ENCODE data around the gene RNF181. TPM values are rescaled to one million over a fixed set of nuclear protein-coding genes. Genes with fewer than 3 reads are reported as not detected.

RNF181 gene
- total RNA-seq, 1 experiment from 2014 or later = 96.7 TPM

DNA sequence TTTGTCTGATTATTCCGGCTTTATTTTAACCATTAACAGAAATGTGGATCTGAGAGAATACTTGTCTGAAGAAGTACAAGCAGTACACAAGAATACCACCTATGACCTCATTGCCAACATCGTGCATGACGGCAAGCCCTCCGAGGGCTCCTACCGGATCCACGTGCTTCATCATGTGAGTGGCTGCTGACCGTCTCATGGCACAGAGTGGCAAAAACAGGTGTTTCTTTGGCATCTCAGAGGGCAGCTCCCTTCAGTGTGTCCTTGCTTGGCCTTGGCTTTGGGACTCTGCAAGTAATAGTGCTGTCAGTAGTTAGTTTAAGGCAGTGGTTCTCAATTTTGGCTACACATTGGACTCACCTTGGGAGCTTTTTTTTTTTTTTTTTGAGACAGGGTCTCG lies 49.4 kb downstream of the RNF181 start:
- TF ChIP-seq, protein P1, sequence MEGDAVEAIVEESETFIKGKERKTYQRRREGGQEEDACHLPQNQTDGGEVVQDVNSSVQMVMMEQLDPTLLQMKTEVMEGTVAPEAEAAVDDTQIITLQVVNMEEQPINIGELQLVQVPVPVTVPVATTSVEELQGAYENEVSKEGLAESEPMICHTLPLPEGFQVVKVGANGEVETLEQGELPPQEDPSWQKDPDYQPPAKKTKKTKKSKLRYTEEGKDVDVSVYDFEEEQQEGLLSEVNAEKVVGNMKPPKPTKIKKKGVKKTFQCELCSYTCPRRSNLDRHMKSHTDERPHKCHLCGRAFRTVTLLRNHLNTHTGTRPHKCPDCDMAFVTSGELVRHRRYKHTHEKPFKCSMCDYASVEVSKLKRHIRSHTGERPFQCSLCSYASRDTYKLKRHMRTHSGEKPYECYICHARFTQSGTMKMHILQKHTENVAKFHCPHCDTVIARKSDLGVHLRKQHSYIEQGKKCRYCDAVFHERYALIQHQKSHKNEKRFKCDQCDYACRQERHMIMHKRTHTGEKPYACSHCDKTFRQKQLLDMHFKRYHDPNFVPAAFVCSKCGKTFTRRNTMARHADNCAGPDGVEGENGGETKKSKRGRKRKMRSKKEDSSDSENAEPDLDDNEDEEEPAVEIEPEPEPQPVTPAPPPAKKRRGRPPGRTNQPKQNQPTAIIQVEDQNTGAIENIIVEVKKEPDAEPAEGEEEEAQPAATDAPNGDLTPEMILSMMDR (conservative IDR thresholded peaks at IDR 0.05) = no peak
- TF ChIP-seq EZH2 (IDR thresholded peaks at IDR 0.05; ENCODE audit: low read depth) = no peak
- Histone ChIP-seq H3K27ac (no peak overlapping the region), H3K9me3 (ENCODE audit: insufficient read depth, low read depth) (no peaks in the 10 kb centered on the region), H3K79me2 (ENCODE audit: low read depth) (no peaks in the 10 kb centered on the region), H3K4me3 (no peak overlapping the region), H2AFZ (no peak overlapping the region), H3F3A (ENCODE audit: insufficient read depth, low read depth) (peaks cover 40% of the 10 kb centered on the region), H3K4me2 (no peak overlapping the region), H3K27me3 (ENCODE audit: insufficient read depth, low read depth) (no peaks in the 10 kb centered on the region), H3K9me2 (ENCODE audit: insufficient read depth) (no peaks in the 10 kb centered on the region), H4K20me1 (ENCODE audit: insufficient read depth) (no peaks in the 10 kb centered on the region; the same call in 1 of the 2 replicates), H3K36me3 (ENCODE audit: low read depth) (peaks cover 49% of the 10 kb centered on the region), H3K4me1 (replicated peaks; ENCODE audit: insufficient read depth) (peaks cover 20% of the 10 kb centered on the region)
- POLR2A ChIA-PET (ENCODE audit: unreplicated experiment) = no interaction called here
- intact Hi-C loops (cut with micrococcal nuclease; ENCODE audit: unreplicated experiment) = no loop called here
- BruUV-seq (replicated peaks) = no TSS peak
- CTCF ChIA-PET = interaction anchor here (0.6 kb wide), 1 partner anchor 820 kb away, joined by 5 read pairs; no protein-coding TSS in a partner anchor
- DNase-seq = no peak

DNA sequence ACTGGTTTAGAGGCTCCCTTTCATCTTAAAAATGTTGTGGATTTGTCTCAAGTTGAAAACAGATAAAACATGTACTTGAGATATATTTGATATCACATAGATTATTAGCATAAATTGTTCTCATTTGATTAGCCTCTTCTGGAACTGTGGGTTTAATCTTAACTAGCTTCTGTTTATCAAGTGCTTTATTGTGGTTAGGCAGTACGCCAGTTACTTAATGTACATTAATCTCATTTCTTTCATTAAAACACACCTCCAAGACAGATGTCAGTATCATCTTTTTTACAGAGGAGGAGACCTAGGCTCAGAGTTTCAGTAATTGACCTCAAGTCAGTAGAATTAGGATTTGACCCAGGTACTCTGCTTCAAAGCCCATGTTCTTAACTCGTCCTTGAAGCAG lies 50.6 kb downstream of the RNF181 start:
- Histone ChIP-seq H3F3A (ENCODE audit: insufficient read depth, low read depth) (peaks cover 40% of the 10 kb centered on the region), H3K4me1 (replicated peaks; ENCODE audit: insufficient read depth) (peaks cover 27% of the 10 kb centered on the region), H2AFZ (no peak overlapping the region), H3K9me3 (ENCODE audit: insufficient read depth, low read depth) (no peaks in the 10 kb centered on the region), H3K36me3 (ENCODE audit: low read depth) (peaks cover 53% of the 10 kb centered on the region), H3K27ac (no peak overlapping the region), H3K27me3 (ENCODE audit: insufficient read depth, low read depth) (no peaks in the 10 kb centered on the region), H4K20me1 (ENCODE audit: insufficient read depth) (no peaks in the 10 kb centered on the region; the same call in 1 of the 2 replicates), H3K4me3 (no peak overlapping the region), H3K9me2 (ENCODE audit: insufficient read depth) (no peaks in the 10 kb centered on the region), H3K79me2 (ENCODE audit: low read depth) (no peaks in the 10 kb centered on the region), H3K4me2 (no peak overlapping the region)
- BruUV-seq (replicated peaks) = no TSS peak
- CTCF ChIA-PET = no interaction called here
- no peak for DNase-seq
- intact Hi-C loops (cut with micrococcal nuclease; ENCODE audit: unreplicated experiment) = no loop called here
- TF ChIP-seq, protein P1 (conservative IDR thresholded peaks at IDR 0.05) = no peak
- TF ChIP-seq EZH2 (IDR thresholded peaks at IDR 0.05; ENCODE audit: low read depth) = no peak
- POLR2A ChIA-PET (ENCODE audit: unreplicated experiment) = no interaction called here

Other genes starting within 250 kb of the RNF181 start
- 52.1 and 57.8 TPM in 2 replicates for gene RETSAT, start 241.2 kb upstream of the RNF181 start, total RNA-seq (2021)
- gene ELMOD3, start 241.0 kb upstream of the RNF181 start, total RNA-seq (2021) = 16.4 and 18.1 TPM in 2 replicates
- gene CAPG, start 185.4 kb upstream of the RNF181 start, total RNA-seq (2021) = 417 and 428 TPM in 2 replicates
- 2.3 TPM in 2 replicates for gene SH2D6, start 177.0 kb upstream of the RNF181 start, total RNA-seq (2021)
- gene MAT2A, start 56.6 kb upstream of the RNF181 start, total RNA-seq (2021) = 169 and 206 TPM in 2 replicates
- 30.2 and 30.6 TPM in 2 replicates for gene GGCX, start 34.3 kb upstream of the RNF181 start, total RNA-seq (2021)
- gene VAMP8, start 18.2 kb upstream of the RNF181 start, total RNA-seq (2021) = 91.9 and 124 TPM in 2 replicates
- gene VAMP5, start 11.3 kb upstream of the RNF181 start, total RNA-seq (2021) = 7.2 and 7.4 TPM in 2 replicates
- gene TMEM150A, start 7.0 kb downstream of the RNF181 start, total RNA-seq (2021) = 5.3 and 5.9 TPM in 2 replicates
- gene C2orf68, start 16.3 kb downstream of the RNF181 start, total RNA-seq (2021) = 46.0 and 48.6 TPM in 2 replicates
- gene USP39, start 20.4 kb downstream of the RNF181 start, total RNA-seq (2021) = 61.0 and 66.7 TPM in 2 replicates
- gene SFTPB, start 72.5 kb downstream of the RNF181 start, total RNA-seq (2021) = not detected in 2 replicates
- not detected in 2 replicates for gene GNLY, start 98.6 kb downstream of the RNF181 start, total RNA-seq (2021)
- 0.25 TPM in 1 of 2 replicates, not detected in the other for gene ATOH8, start 158.2 kb downstream of the RNF181 start, total RNA-seq (2021)